OCI-LY7 (cell line): ENCODE results near the gene YIPF5. TPM values are rescaled to one million over a fixed set of nuclear protein-coding genes. Genes with fewer than 3 reads are reported as not detected.
A peak's percentile ranks its signal among the peaks of the same experiment; 100 is the strongest.

ENCODE experiments used
- Bru-seq: library from RNA; stranded (reverse); fragments of 400-500 nt; gene quantifications from one replicate; lab custom pipeline; 2021; lab: Mats Ljungman, UMichigan
- BruChase-seq, 2 experiments: library from RNA; stranded (reverse); fragments of 400-500 nt; gene quantifications; one replicate each; lab custom pipeline; 2021; lab: Mats Ljungman, UMichigan
- BruUV-seq: library from RNA; stranded (reverse); fragments of 400-500 nt; replicated peaks from 2 replicates; lab custom pipeline; 2021; lab: Mats Ljungman, UMichigan
- CTCF ChIA-PET: fragments of 300-600 bp; sonication (Branson Sonifier 250); formaldehyde crosslinking; loops from one replicate; lab custom pipeline; 2022; ENCODE audit warnings: antibody characterized with exemption; ENCODE audit not compliant: unreplicated experiment; lab: Charles Lee
- POLR2A ChIA-PET: fragments of 300-600 bp; sonication (Branson Sonifier 250); formaldehyde crosslinking; loops from one replicate; lab custom pipeline; 2022; ENCODE audit warnings: antibody characterized with exemption; lab: Charles Lee
- DNase-seq: peaks from one replicate; pipeline ENCODE4 v3.0.0-alpha.2; 2015; ENCODE audit warnings: low spot score
- H2AFZ ChIP-seq: fragments of 200-600 bp; sonication (generic), shearing (Covaris generic); 2 replicates; pipeline ENCODE4 v1.6.1; 2014; ENCODE audit warnings: mild to moderate bottlenecking, antibody characterized with exemption, low read length, moderate library complexity
- H3K27ac ChIP-seq: fragments of 200-600 bp; sonication (generic); 2 replicates; pipeline ENCODE4 v1.5.1; 2014; ENCODE audit warnings: mixed run types, low read depth, mild to moderate bottlenecking, moderate library complexity, low read length, inconsistent platforms; ENCODE audit not compliant: poor library complexity, severe bottlenecking
- H3K36me3 ChIP-seq: fragments of 200-600 bp; sonication (generic); 2 replicates; pipeline ENCODE4 v1.6.1; 2014; ENCODE audit warnings: mild to moderate bottlenecking, antibody characterized with exemption, low read length, moderate library complexity, mixed read lengths; ENCODE audit not compliant: insufficient read depth
- H3K4me1 ChIP-seq: fragments of 200-600 bp; sonication (generic); 2 replicates; pipeline ENCODE4 v1.5.1; 2014; ENCODE audit warnings: mild to moderate bottlenecking, low read length; ENCODE audit not compliant: insufficient read depth, poor library complexity, severe bottlenecking
- H3K4me2 ChIP-seq: fragments of 200-600 bp; sonication (generic); 2 replicates; pipeline ENCODE4 v1.6.1; 2014; ENCODE audit warnings: mild to moderate bottlenecking, low read length
- H3K4me3 ChIP-seq: fragments of 200-600 bp; sonication (generic); 2 replicates; pipeline ENCODE4 v1.5.1; 2014; ENCODE audit warnings: mild to moderate bottlenecking, low read depth, low read length; ENCODE audit not compliant: poor library complexity, severe bottlenecking
- H3K79me2 ChIP-seq: fragments of 200-600 bp; sonication (generic); 2 replicates; pipeline ENCODE4 v1.6.1; 2016; ENCODE audit warnings: low read depth, mild to moderate bottlenecking, low read length, moderate library complexity, mixed read lengths; ENCODE audit not compliant: insufficient read depth
- H3K9me2 ChIP-seq: fragments of 200-600 bp; sonication (generic); 2 replicates; pipeline ENCODE4 v1.6.1; 2016; ENCODE audit warnings: mild to moderate bottlenecking, low read length, mixed read lengths; ENCODE audit not compliant: insufficient read depth
- H3K9me3 ChIP-seq: fragments of 200-600 bp; sonication (generic); 2 replicates; pipeline ENCODE4 v1.6.1; 2014; ENCODE audit warnings: mild to moderate bottlenecking, mixed run types, low read length, mixed read lengths
- H4K20me1 ChIP-seq: fragments of 200-600 bp; sonication (generic); 2 replicates; pipeline ENCODE4 v1.6.1; 2014; ENCODE audit warnings: mild to moderate bottlenecking, antibody characterized with exemption, low read length, moderate library complexity, mixed read lengths; ENCODE audit not compliant: insufficient read depth
- CTCF ChIP-seq: fragments of 200-600 bp; sonication (generic); conservative IDR thresholded peaks from 2 replicates; pipeline ENCODE4 v1.5.1; 2014; ENCODE audit warnings: mild to moderate bottlenecking, antibody characterized with exemption, low read length, moderate library complexity, mixed read lengths
- EZH2phosphoT487 ChIP-seq: fragments of 200-600 bp; sonication (generic); IDR thresholded peaks from 2 replicates; pipeline ENCODE4 v1.6.1; 2018; ENCODE audit warnings: low read depth, borderline replicate concordance, mild to moderate bottlenecking, mixed run types, antibody characterized with exemption, low read length, moderate library complexity, mixed read lengths
- intact Hi-C: fragments of 100-400 bp; cut with micrococcal nuclease; formaldehyde crosslinking; loops from one replicate; pipeline ENCODE4 v1.10.0; 2022; ENCODE audit not compliant: unreplicated experiment
- long read RNA-seq: library from polyadenylated mRNA; stranded (forward); transcript quantifications from one replicate; pipeline ENCODE4 v2.0.0, GENCODE V29; 2022
- total RNA-seq, 2 experiments: library from RNA; depleted of rRNA in 1 of 2; stranded (reverse); fragments of >200 nt in 1 of 2; shearing (Covaris generic) in 1 of 2; gene quantifications; 2 replicates each; pipeline ENCODE4 v1.2.3, GENCODE V29; 2014 to 2022

YIPF5 gene
- total RNA-seq (2014; rRNA removed; shearing (Covaris generic)) (8.8 and 11.9 TPM in 2 replicates), total RNA-seq (2022) (23.1 and 24.3 TPM in 2 replicates), Bru-seq, nascent RNA (percentile 75 among the genes with signal in this experiment), BruChase-seq, experiment 1, labeled RNA remaining after a 6-hour chase (percentile 59 among the genes with signal in this experiment), BruChase-seq, experiment 2, labeled RNA remaining after a 2-hour chase (percentile 84 among the genes with signal in this experiment)
- long read RNA-seq, transcript YIPF5-201 (6 exons, 3,147 nt): major isoform, 31 of 33 reads
- long read RNA-seq, partial matches to known transcripts: 1 of 33 reads
- long read RNA-seq, other reads (novel, unspliced or antisense): 1 of 33 reads

GRCh38 chr5:144170276-144171024 lies at the start of gene YIPF5, which contains the start of gene KCTD16:
YIPF5 (minus strand) TSS chr5:144170659; CDS start chr5:144169955, 704 bp downstream.
KCTD16 (plus strand) TSS chr5:144170873.
- Histone ChIP-seq H3K4me1 (peaks cover 18% of the 10 kb centered on the region), H4K20me1 (no peaks in the 10 kb centered on the region), H2AFZ (peak within 1 kb of the TSS; percentile 80), H3K79me2 (peaks cover 18% of the 10 kb centered on the region; the same call in 1 of the 2 replicates), H3K4me3 (peak within 1 kb of the TSS; percentile 77), H3K36me3 (peaks cover 18% of the 10 kb centered on the region), H3K9me3 (no peaks in the 10 kb centered on the region), H3K27ac (peak within 1 kb of the TSS; percentile 5), H3K4me2 (peak within 1 kb of the TSS; percentile 81), H3K9me2 (no peaks in the 10 kb centered on the region)
- intact Hi-C loops: loop anchor here (10.0 kb wide), 1 partner anchor 766 kb away; the partner anchor contains the start of gene NR3C1
- ChIA-PET CTCF (interaction anchor here (0.6 to 1.6 kb wide), 4 partner anchors 10 to 28 kb away, joined by 3 to 6 read pairs (median 4); no protein-coding TSS in a partner anchor), POLR2A (interaction anchor here (0.6 to 5.7 kb wide), 10 partner anchors 10 to 1485 kb away, joined by 3 to 58 read pairs (median 4); no protein-coding TSS in a partner anchor)
- no TSS peak for BruUV-seq
- no peak for TF ChIP-seq CTCF
- TF ChIP-seq EZH2phosphoT487: no peak
- peak; percentile 97 for DNase-seq

GRCh38 chr5:144219869-144220268 lies 49.4 kb upstream of the YIPF5 start:
- Histone ChIP-seq H3K27ac (no peak overlapping the region), H3K4me3 (no peak overlapping the region), H2AFZ (no peak overlapping the region), H3K4me1 (no peaks in the 10 kb centered on the region), H3K9me3 (no peaks in the 10 kb centered on the region), H3K79me2 (no peaks in the 10 kb centered on the region), H3K9me2 (no peaks in the 10 kb centered on the region), H3K4me2 (no peak overlapping the region), H3K36me3 (no peaks in the 10 kb centered on the region), H4K20me1 (no peaks in the 10 kb centered on the region)
- BruUV-seq: no TSS peak
- TF ChIP-seq EZH2phosphoT487: no peak
- no peak for TF ChIP-seq CTCF
- DNase-seq: no peak
- CTCF ChIA-PET: no interaction called here
- POLR2A ChIA-PET: no interaction called here
- intact Hi-C loops: no loop called here
